PFSK-1 (cell line): Measurements from ENCODE around the gene GIMD1.

ENCODE experiments used
- FOXP2 ChIP-seq: optimal IDR thresholded peaks from 2 replicates; pipeline ENCODE3; 2011; ENCODE audit warnings: borderline replicate concordance, control low read depth, inconsistent platforms; ENCODE audit not compliant: insufficient read depth; ENCODE audit errors: extremely low read length, extremely low read depth
- POLR2AphosphoS5 ChIP-seq: IDR thresholded peaks from 2 replicates; pipeline ENCODE4 v1.6.1; 2012; ENCODE audit warnings: low read depth, mild to moderate bottlenecking, control low read depth, low read length, moderate library complexity
- SIN3A ChIP-seq: IDR thresholded peaks from 2 replicates; pipeline ENCODE4 v1.6.1; 2012; ENCODE audit warnings: mild to moderate bottlenecking, low read length, moderate library complexity, borderline replicate concordance; ENCODE audit not compliant: insufficient read depth
- TAF1 ChIP-seq: IDR thresholded peaks from 2 replicates; pipeline ENCODE4 v1.6.1; 2012; ENCODE audit warnings: low read length, control low read depth, borderline replicate concordance; ENCODE audit not compliant: insufficient read depth
- TF ChIP-seq, protein P1 (sequence below), 2 experiments: IDR thresholded peaks; 2 replicates each; pipeline versions ENCODE4 v1.6.1 to v1.8.0; 2011 to 2012; ENCODE audit warnings: low read depth in 2 of 2, low read length in 2 of 2, control low read depth in 1 of 2, inconsistent platforms in 1 of 2, mild to moderate bottlenecking in 1 of 2, moderate library complexity in 1 of 2; ENCODE audit not compliant: insufficient read depth in 1 of 2

DNA sequence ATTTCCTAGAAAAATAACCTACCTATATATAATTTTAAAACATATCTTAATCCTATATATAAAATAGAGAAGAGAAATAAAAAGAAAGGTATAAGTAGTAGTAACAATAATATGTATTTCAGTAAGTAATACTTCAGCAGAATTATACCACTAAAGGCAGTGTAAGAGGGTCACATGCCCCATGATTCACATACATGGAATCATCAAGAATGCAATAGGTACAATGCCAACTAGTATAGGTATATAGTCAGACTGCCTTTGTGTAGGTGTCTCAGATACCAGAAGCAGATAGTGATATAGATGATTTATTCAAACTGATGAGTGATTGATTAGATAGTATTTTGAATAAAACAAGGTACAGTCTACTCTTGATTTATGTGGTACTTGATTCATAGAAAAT is 42.8 kb downstream of the GIMD1 start:
- no peak for TF ChIP-seq POLR2AphosphoS5
- TF ChIP-seq, protein P1, sequence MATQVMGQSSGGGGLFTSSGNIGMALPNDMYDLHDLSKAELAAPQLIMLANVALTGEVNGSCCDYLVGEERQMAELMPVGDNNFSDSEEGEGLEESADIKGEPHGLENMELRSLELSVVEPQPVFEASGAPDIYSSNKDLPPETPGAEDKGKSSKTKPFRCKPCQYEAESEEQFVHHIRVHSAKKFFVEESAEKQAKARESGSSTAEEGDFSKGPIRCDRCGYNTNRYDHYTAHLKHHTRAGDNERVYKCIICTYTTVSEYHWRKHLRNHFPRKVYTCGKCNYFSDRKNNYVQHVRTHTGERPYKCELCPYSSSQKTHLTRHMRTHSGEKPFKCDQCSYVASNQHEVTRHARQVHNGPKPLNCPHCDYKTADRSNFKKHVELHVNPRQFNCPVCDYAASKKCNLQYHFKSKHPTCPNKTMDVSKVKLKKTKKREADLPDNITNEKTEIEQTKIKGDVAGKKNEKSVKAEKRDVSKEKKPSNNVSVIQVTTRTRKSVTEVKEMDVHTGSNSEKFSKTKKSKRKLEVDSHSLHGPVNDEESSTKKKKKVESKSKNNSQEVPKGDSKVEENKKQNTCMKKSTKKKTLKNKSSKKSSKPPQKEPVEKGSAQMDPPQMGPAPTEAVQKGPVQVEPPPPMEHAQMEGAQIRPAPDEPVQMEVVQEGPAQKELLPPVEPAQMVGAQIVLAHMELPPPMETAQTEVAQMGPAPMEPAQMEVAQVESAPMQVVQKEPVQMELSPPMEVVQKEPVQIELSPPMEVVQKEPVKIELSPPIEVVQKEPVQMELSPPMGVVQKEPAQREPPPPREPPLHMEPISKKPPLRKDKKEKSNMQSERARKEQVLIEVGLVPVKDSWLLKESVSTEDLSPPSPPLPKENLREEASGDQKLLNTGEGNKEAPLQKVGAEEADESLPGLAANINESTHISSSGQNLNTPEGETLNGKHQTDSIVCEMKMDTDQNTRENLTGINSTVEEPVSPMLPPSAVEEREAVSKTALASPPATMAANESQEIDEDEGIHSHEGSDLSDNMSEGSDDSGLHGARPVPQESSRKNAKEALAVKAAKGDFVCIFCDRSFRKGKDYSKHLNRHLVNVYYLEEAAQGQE (IDR thresholded peaks at IDR 0.05; ENCODE audit: insufficient read depth in 1 of 2, low read depth in 2 of 2, low read length in 2 of 2) = no peak
- no peak for TF ChIP-seq TAF1
- no peak for TF ChIP-seq SIN3A
- TF ChIP-seq FOXP2 = no peak
